LNCaP clone FGC (cell line): Measurements from ENCODE around the gene OPN4.

ENCODE experiments used
- DNase-seq: peaks from one replicate; pipeline ENCODE4 v3.0.0-alpha.2; 2011; ENCODE audit warnings: low read depth
- H3K4me3 ChIP-seq: 2 replicates; pipeline ENCODE4 v1.5.1; 2011; ENCODE audit warnings: mild to moderate bottlenecking, low read depth, low read length, control low read depth
- CTCF ChIP-seq: IDR thresholded peaks from 2 replicates; pipeline ENCODE4 v1.5.1; 2012; ENCODE audit warnings: mild to moderate bottlenecking; ENCODE audit not compliant: control insufficient read depth, insufficient read depth; ENCODE audit errors: extremely low read depth

OPN4 gene

GRCh38 chr10:86699541-86699940, 45.2 kb downstream of the OPN4 start:
- TF ChIP-seq CTCF: no peak
- H3K4me3 ChIP-seq: no peak overlapping the region
- no peak for DNase-seq

DNA sequence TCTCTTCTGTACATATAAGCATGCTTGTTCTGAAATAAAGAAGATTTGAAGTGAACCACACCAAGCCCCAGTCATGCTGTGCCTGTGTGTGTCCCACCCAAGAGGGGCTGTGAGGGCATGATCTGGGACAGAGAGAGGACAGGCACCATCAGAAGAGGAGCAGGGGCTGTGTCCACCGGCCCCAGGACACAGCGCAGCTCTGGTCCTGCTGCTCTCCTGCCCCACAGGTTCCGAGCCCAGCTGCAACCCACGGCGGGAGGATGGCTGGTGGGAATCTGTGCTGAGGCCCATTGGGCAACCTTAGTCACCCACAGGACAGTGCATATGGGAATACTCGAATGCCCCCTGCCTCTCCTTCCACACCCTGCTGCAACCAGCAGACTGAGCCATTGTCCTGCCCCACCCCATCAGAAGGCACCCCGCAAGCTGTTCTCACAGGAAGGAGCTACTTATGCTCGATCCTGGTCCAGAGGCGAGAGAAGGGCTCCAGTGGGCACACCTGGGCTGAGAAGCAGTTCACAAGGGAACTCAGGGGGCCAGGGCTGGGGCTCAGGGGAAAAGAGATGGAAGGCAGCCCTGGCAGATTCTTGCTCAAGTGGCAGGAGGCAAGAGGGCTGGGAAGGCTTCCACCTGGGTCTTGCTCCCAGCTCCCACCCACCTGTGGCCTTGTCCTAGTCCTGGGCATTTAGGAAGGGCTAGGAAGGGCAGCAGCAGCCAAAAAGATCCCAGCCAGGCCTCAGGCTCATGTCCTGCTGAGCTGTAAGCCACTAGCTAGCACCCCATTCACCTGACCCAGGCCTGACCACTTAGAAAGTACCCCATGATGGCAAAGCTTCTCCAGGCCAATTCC, 45.9 kb downstream of the OPN4 start:
- TF ChIP-seq CTCF: no peak
- no peak overlapping the region for H3K4me3 ChIP-seq
- no peak for DNase-seq

- no peak for DNase-seq
- no peak overlapping the region for H3K4me3 ChIP-seq
- TF ChIP-seq CTCF: no peak
Observed at GRCh38 chr10:86700851-86701617, 46.7 kb downstream of the OPN4 start.

DNA sequence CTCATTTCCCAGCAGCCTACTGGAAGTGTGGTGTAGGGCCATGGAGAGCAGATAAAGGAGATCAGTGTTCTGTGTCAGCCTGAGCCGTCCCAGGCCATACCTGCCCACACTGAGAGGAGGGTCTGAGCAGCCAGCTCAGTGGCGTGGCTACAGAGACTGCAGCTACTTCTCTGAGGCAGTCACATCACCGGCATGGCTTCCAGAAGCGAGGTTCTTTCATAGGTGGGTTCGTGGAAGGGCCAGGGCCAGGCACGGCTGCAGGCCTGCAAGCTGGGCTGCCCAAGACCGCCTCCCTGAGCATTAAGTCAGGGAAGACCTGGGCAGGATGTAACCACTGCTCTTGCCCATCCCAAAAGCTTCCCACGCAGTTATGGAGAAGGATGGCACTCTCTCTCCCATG, 48.8 kb downstream of the OPN4 start:
- H3K4me3 ChIP-seq: no peak overlapping the region
- no peak for TF ChIP-seq CTCF
- no peak for DNase-seq

DNA sequence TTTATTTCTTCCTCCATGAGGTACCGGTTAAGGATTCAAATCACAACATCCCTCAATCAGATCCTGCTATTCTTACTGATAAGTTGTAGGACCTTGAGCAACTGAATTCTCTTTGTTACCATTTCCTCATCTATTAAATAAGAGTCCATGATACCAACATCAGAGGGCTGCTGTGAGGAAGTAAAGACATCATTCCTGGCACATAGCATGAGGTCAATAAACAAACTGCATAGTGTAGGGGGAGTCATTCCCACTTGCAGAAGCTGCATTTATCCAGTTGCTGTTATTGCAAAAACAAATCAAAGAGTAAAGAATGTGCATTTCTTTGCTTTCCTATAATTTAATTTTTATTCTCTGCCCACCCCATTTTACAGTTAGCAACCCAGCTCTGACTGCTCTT, 50.8 kb downstream of the OPN4 start:
- no peak for DNase-seq
- no peak for TF ChIP-seq CTCF
- no peak overlapping the region for H3K4me3 ChIP-seq

- H3K4me3 ChIP-seq: no peak overlapping the region
- no peak for TF ChIP-seq CTCF
- DNase-seq: no peak
Observed at GRCh38 chr10:86705905-86706304, 51.6 kb downstream of the OPN4 start.
